ENCODE measurements around the gene AGAP3.

GRCh38 chr7:151099486-151100211 is 13.4 kb downstream of the AGAP3 start:
- TF ChIP-seq, protein P1, sequence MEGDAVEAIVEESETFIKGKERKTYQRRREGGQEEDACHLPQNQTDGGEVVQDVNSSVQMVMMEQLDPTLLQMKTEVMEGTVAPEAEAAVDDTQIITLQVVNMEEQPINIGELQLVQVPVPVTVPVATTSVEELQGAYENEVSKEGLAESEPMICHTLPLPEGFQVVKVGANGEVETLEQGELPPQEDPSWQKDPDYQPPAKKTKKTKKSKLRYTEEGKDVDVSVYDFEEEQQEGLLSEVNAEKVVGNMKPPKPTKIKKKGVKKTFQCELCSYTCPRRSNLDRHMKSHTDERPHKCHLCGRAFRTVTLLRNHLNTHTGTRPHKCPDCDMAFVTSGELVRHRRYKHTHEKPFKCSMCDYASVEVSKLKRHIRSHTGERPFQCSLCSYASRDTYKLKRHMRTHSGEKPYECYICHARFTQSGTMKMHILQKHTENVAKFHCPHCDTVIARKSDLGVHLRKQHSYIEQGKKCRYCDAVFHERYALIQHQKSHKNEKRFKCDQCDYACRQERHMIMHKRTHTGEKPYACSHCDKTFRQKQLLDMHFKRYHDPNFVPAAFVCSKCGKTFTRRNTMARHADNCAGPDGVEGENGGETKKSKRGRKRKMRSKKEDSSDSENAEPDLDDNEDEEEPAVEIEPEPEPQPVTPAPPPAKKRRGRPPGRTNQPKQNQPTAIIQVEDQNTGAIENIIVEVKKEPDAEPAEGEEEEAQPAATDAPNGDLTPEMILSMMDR (IDR thresholded peaks at IDR 0.05), result no peak
- TF ChIP-seq POLR2A (IDR thresholded peaks at IDR 0.05), result no peak

Measured in testis (tissue), 2 donors.